HL-60 (cell line): ENCODE results near the gene DLL4.

Source experiments
- POLR2AphosphoS5 ChIP-seq: IDR thresholded peaks from 2 replicates; pipeline ENCODE4 v1.6.1; 2012; ENCODE audit warnings: low read depth
- TF ChIP-seq, protein P1 (sequence below): IDR thresholded peaks from one replicate; pipeline ENCODE4 v1.5.1; 2011; ENCODE audit warnings: low read length, control low read depth, inconsistent platforms; ENCODE audit not compliant: insufficient read depth
- TF ChIP-seq, protein P2 (sequence below): IDR thresholded peaks from 2 replicates; pipeline ENCODE4 v1.6.1; 2012; ENCODE audit warnings: low read depth; ENCODE audit not compliant: insufficient replicate concordance

DNA sequence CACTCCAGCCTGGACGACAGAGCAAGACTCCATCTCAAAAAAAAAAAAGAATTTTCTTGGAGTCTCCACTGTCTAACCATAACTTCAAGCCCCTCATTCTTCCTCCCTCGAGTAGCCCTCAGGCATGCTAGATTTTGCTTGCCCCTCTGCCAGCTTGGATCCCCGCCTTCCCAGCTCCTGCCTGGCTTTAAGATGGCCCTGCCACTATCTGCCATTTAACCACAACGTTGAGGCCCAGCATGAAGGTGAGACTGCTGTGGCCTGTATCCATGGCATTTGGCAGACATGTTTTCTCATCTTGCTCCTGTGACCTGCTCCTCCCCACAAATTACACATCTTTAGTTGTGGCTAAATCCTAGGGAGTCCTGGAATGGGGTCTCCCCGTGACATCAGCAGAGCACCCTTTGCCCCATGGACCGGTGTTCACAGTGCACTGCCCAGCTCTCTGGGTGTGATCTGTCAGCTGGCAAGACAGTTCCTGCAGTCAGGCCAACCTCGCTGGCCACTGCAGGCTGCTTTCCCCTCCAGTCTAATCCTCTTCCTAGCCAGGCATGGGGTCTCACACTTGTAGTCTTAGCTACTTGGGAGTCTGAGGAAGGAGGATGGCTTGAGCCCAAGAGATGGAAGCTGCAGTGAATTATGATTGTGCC lies 24.5 kb upstream of the DLL4 start:
- TF ChIP-seq, protein P1, sequence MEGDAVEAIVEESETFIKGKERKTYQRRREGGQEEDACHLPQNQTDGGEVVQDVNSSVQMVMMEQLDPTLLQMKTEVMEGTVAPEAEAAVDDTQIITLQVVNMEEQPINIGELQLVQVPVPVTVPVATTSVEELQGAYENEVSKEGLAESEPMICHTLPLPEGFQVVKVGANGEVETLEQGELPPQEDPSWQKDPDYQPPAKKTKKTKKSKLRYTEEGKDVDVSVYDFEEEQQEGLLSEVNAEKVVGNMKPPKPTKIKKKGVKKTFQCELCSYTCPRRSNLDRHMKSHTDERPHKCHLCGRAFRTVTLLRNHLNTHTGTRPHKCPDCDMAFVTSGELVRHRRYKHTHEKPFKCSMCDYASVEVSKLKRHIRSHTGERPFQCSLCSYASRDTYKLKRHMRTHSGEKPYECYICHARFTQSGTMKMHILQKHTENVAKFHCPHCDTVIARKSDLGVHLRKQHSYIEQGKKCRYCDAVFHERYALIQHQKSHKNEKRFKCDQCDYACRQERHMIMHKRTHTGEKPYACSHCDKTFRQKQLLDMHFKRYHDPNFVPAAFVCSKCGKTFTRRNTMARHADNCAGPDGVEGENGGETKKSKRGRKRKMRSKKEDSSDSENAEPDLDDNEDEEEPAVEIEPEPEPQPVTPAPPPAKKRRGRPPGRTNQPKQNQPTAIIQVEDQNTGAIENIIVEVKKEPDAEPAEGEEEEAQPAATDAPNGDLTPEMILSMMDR: no peak
- TF ChIP-seq, protein P2, sequence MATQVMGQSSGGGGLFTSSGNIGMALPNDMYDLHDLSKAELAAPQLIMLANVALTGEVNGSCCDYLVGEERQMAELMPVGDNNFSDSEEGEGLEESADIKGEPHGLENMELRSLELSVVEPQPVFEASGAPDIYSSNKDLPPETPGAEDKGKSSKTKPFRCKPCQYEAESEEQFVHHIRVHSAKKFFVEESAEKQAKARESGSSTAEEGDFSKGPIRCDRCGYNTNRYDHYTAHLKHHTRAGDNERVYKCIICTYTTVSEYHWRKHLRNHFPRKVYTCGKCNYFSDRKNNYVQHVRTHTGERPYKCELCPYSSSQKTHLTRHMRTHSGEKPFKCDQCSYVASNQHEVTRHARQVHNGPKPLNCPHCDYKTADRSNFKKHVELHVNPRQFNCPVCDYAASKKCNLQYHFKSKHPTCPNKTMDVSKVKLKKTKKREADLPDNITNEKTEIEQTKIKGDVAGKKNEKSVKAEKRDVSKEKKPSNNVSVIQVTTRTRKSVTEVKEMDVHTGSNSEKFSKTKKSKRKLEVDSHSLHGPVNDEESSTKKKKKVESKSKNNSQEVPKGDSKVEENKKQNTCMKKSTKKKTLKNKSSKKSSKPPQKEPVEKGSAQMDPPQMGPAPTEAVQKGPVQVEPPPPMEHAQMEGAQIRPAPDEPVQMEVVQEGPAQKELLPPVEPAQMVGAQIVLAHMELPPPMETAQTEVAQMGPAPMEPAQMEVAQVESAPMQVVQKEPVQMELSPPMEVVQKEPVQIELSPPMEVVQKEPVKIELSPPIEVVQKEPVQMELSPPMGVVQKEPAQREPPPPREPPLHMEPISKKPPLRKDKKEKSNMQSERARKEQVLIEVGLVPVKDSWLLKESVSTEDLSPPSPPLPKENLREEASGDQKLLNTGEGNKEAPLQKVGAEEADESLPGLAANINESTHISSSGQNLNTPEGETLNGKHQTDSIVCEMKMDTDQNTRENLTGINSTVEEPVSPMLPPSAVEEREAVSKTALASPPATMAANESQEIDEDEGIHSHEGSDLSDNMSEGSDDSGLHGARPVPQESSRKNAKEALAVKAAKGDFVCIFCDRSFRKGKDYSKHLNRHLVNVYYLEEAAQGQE: no peak
- no peak for TF ChIP-seq POLR2AphosphoS5
